Measurements from ENCODE around the gene TRPV3.

GRCh38 chr17:3592216-3592860 lies 34.7 kb upstream of the TRPV3 start:
- TF ChIP-seq EZH2 (IDR thresholded peaks at IDR 0.05; ENCODE audit: low read length) (no peak), CTCF (optimal IDR thresholded peaks at IDR 0.05 in 1 of 3, IDR thresholded peaks at IDR 0.05 in 1 of 3, conservative IDR thresholded peaks at IDR 0.05 in 1 of 3; ENCODE audit: extremely low read depth in 1 of 3, insufficient read depth in 2 of 3, low read length in 3 of 3) (no peak)

All from keratinocyte (primary cell).